ENCODE measurements around the gene MYO16. TPM values are rescaled to one million over a fixed set of nuclear protein-coding genes. Genes with fewer than 3 reads are reported as not detected.

Gene MYO16
- total RNA-seq, 1 experiment from 2014 or later, result 0.15 TPM

- Histone ChIP-seq H2AFZ (ENCODE audit: low read length) (no peak overlapping the region), H3K9ac (ENCODE audit: low read length) (no peak overlapping the region), H3K4me3 (ENCODE audit: low read length) (no peak overlapping the region), H3K27me3 (ENCODE audit: low read length) (no peaks in the 10 kb centered on the region), H3K79me2 (ENCODE audit: low read length) (no peaks in the 10 kb centered on the region), H3K9me2 (replicated peaks; ENCODE audit: insufficient read depth, low read length) (no peaks in the 10 kb centered on the region), H3K4me1 (ENCODE audit: low read length) (peaks cover 27% of the 10 kb centered on the region), H3K9me3 (ENCODE audit: low read length) (no peaks in the 10 kb centered on the region), H3K4me2 (ENCODE audit: low read depth, low read length, poor library complexity, severe bottlenecking) (no peak overlapping the region), H4K20me1 (ENCODE audit: insufficient read depth, low read depth, low read length) (no peaks in the 10 kb centered on the region), H3K27ac (ENCODE audit: low read length) (no peak overlapping the region), H3K36me3 (ENCODE audit: insufficient read depth, low read length) (no peaks in the 10 kb centered on the region)
- DNase-seq, result no peak
These were observed 521.8 kb downstream of the MYO16 start for GRCh38 chr13:109151255-109151654.

- DNase-seq, result no peak
- Histone ChIP-seq H3K27me3 (ENCODE audit: low read length) (no peaks in the 10 kb centered on the region), H3K9me3 (ENCODE audit: low read length) (no peaks in the 10 kb centered on the region), H3K9ac (ENCODE audit: low read length) (no peak overlapping the region), H3K4me3 (ENCODE audit: low read length) (no peak overlapping the region), H3K4me2 (ENCODE audit: low read depth, low read length, poor library complexity, severe bottlenecking) (no peak overlapping the region), H2AFZ (ENCODE audit: low read length) (no peak overlapping the region), H3K36me3 (ENCODE audit: insufficient read depth, low read length) (no peaks in the 10 kb centered on the region), H4K20me1 (ENCODE audit: insufficient read depth, low read depth, low read length) (no peaks in the 10 kb centered on the region), H3K79me2 (ENCODE audit: low read length) (no peaks in the 10 kb centered on the region), H3K27ac (ENCODE audit: low read length) (no peak overlapping the region), H3K9me2 (replicated peaks; ENCODE audit: insufficient read depth, low read length) (no peaks in the 10 kb centered on the region), H3K4me1 (ENCODE audit: low read length) (peaks cover 24% of the 10 kb centered on the region)
These were observed 522.3 kb downstream of the MYO16 start for GRCh38 chr13:109151696-109152095.

GRCh38 chr13:109152311-109152820 lies 523.0 kb downstream of the MYO16 start:
- H3K4me2 ChIP-seq (ENCODE audit: low read depth, low read length, poor library complexity, severe bottlenecking), result no peak overlapping the region
- no peak overlapping the region for H3K27ac ChIP-seq (ENCODE audit: low read length)
- no peaks in the 10 kb centered on the region for H4K20me1 ChIP-seq (ENCODE audit: insufficient read depth, low read depth, low read length)
- no peaks in the 10 kb centered on the region for H3K9me3 ChIP-seq (ENCODE audit: low read length)
- no peak overlapping the region for H3K4me3 ChIP-seq (ENCODE audit: low read length)
- H3K27me3 ChIP-seq (ENCODE audit: low read length), result no peaks in the 10 kb centered on the region
- no peak for DNase-seq
- no peaks in the 10 kb centered on the region for H3K36me3 ChIP-seq (ENCODE audit: insufficient read depth, low read length)
- H3K79me2 ChIP-seq (ENCODE audit: low read length), result no peaks in the 10 kb centered on the region
- H2AFZ ChIP-seq (ENCODE audit: low read length), result no peak overlapping the region
- H3K9ac ChIP-seq (ENCODE audit: low read length), result no peak overlapping the region
- H3K4me1 ChIP-seq (ENCODE audit: low read length), result peaks cover 18% of the 10 kb centered on the region
- H3K9me2 ChIP-seq (replicated peaks; ENCODE audit: insufficient read depth, low read length), result no peaks in the 10 kb centered on the region

- Histone ChIP-seq H3K4me1 (ENCODE audit: low read length) (peaks cover 12% of the 10 kb centered on the region), H2AFZ (ENCODE audit: low read length) (no peak overlapping the region), H3K27ac (ENCODE audit: low read length) (no peak overlapping the region), H4K20me1 (ENCODE audit: insufficient read depth, low read depth, low read length) (no peaks in the 10 kb centered on the region), H3K9ac (ENCODE audit: low read length) (no peak overlapping the region), H3K79me2 (ENCODE audit: low read length) (no peaks in the 10 kb centered on the region), H3K36me3 (ENCODE audit: insufficient read depth, low read length) (no peaks in the 10 kb centered on the region), H3K4me2 (ENCODE audit: low read depth, low read length, poor library complexity, severe bottlenecking) (no peak overlapping the region), H3K9me3 (ENCODE audit: low read length) (no peaks in the 10 kb centered on the region), H3K4me3 (ENCODE audit: low read length) (no peak overlapping the region), H3K9me2 (replicated peaks; ENCODE audit: insufficient read depth, low read length) (no peaks in the 10 kb centered on the region), H3K27me3 (ENCODE audit: low read length) (no peaks in the 10 kb centered on the region)
- DNase-seq, result no peak
These were observed 523.5 kb downstream of the MYO16 start for GRCh38 chr13:109152941-109153340.

- Histone ChIP-seq H3K27ac (ENCODE audit: low read length) (no peak overlapping the region), H3K9ac (ENCODE audit: low read length) (no peak overlapping the region), H2AFZ (ENCODE audit: low read length) (no peak overlapping the region), H3K36me3 (ENCODE audit: insufficient read depth, low read length) (no peaks in the 10 kb centered on the region), H3K9me3 (ENCODE audit: low read length) (no peaks in the 10 kb centered on the region), H3K79me2 (ENCODE audit: low read length) (no peaks in the 10 kb centered on the region), H3K9me2 (replicated peaks; ENCODE audit: insufficient read depth, low read length) (no peaks in the 10 kb centered on the region), H3K4me1 (ENCODE audit: low read length) (peaks cover 22% of the 10 kb centered on the region), H3K4me3 (ENCODE audit: low read length) (no peak overlapping the region), H3K27me3 (ENCODE audit: low read length) (no peaks in the 10 kb centered on the region), H4K20me1 (ENCODE audit: insufficient read depth, low read depth, low read length) (no peaks in the 10 kb centered on the region), H3K4me2 (ENCODE audit: low read depth, low read length, poor library complexity, severe bottlenecking) (no peak overlapping the region)
- no peak for DNase-seq
These were observed 524.7 kb downstream of the MYO16 start for GRCh38 chr13:109154146-109154545.

- peaks cover 26% of the 10 kb centered on the region for H3K4me1 ChIP-seq (ENCODE audit: low read length)
- no peaks in the 10 kb centered on the region for H3K9me3 ChIP-seq (ENCODE audit: low read length)
- H3K4me3 ChIP-seq (ENCODE audit: low read length), result no peak overlapping the region
- no peaks in the 10 kb centered on the region for H4K20me1 ChIP-seq (ENCODE audit: insufficient read depth, low read depth, low read length)
- DNase-seq, result no peak
- H3K27ac ChIP-seq (ENCODE audit: low read length), result no peak overlapping the region
- H3K9me2 ChIP-seq (replicated peaks; ENCODE audit: insufficient read depth, low read length), result no peaks in the 10 kb centered on the region
- no peaks in the 10 kb centered on the region for H3K79me2 ChIP-seq (ENCODE audit: low read length)
- H3K27me3 ChIP-seq (ENCODE audit: low read length), result no peaks in the 10 kb centered on the region
- H3K9ac ChIP-seq (ENCODE audit: low read length), result no peak overlapping the region
- H3K36me3 ChIP-seq (ENCODE audit: insufficient read depth, low read length), result no peaks in the 10 kb centered on the region
- H3K4me2 ChIP-seq (ENCODE audit: low read depth, low read length, poor library complexity, severe bottlenecking), result no peak overlapping the region
- H2AFZ ChIP-seq (ENCODE audit: low read length), result no peak overlapping the region
These were observed 525.1 kb downstream of the MYO16 start for GRCh38 chr13:109154546-109154945.

GRCh38 chr13:109154966-109155761 lies 525.8 kb downstream of the MYO16 start:
- Histone ChIP-seq H4K20me1 (ENCODE audit: insufficient read depth, low read depth, low read length) (no peaks in the 10 kb centered on the region), H3K4me1 (ENCODE audit: low read length) (peaks cover 32% of the 10 kb centered on the region), H3K79me2 (ENCODE audit: low read length) (no peaks in the 10 kb centered on the region), H2AFZ (ENCODE audit: low read length) (no peak overlapping the region), H3K36me3 (ENCODE audit: insufficient read depth, low read length) (no peaks in the 10 kb centered on the region), H3K4me2 (ENCODE audit: low read depth, low read length, poor library complexity, severe bottlenecking) (no peak overlapping the region), H3K9me3 (ENCODE audit: low read length) (no peaks in the 10 kb centered on the region), H3K4me3 (ENCODE audit: low read length) (no peak overlapping the region), H3K9ac (ENCODE audit: low read length) (no peak overlapping the region), H3K27me3 (ENCODE audit: low read length) (no peaks in the 10 kb centered on the region), H3K27ac (ENCODE audit: low read length) (no peak overlapping the region), H3K9me2 (replicated peaks; ENCODE audit: insufficient read depth, low read length) (no peaks in the 10 kb centered on the region)
- DNase-seq, result no peak

- Histone ChIP-seq H3K36me3 (ENCODE audit: insufficient read depth, low read length) (no peaks in the 10 kb centered on the region), H3K27ac (ENCODE audit: low read length) (no peak overlapping the region), H3K4me1 (ENCODE audit: low read length) (peaks cover 44% of the 10 kb centered on the region), H3K9me3 (ENCODE audit: low read length) (no peaks in the 10 kb centered on the region), H3K79me2 (ENCODE audit: low read length) (no peaks in the 10 kb centered on the region), H4K20me1 (ENCODE audit: insufficient read depth, low read depth, low read length) (no peaks in the 10 kb centered on the region), H3K4me3 (ENCODE audit: low read length) (no peak overlapping the region), H3K27me3 (ENCODE audit: low read length) (no peaks in the 10 kb centered on the region), H3K9me2 (replicated peaks; ENCODE audit: insufficient read depth, low read length) (no peaks in the 10 kb centered on the region), H2AFZ (ENCODE audit: low read length) (no peak overlapping the region), H3K4me2 (ENCODE audit: low read depth, low read length, poor library complexity, severe bottlenecking) (no peak overlapping the region), H3K9ac (ENCODE audit: low read length) (no peak overlapping the region)
- no peak for DNase-seq
These were observed 526.9 kb downstream of the MYO16 start for GRCh38 chr13:109156181-109156935.

All from Karpas-422 (cell line).